Spleen (tissue), 11 donors: ENCODE results near the gene MPC2. TPM values are rescaled to one million over a fixed set of nuclear protein-coding genes. Genes with fewer than 3 reads are reported as not detected.
"Not testable (repeated sequence)": the region's sequence is repeated elsewhere in the genome, so short reads cannot be mapped to it uniquely, and the experiment has no call there.

Experiments
- DNase-seq: peaks from one replicate; pipeline ENCODE4 v3.0.0-alpha.2; 2020
- H3K27ac ChIP-seq, 8 donors: fragments of 200-600 bp; sonication (generic) in 7 of 8; 1 replicate in 4 of 8; 2 replicates in 4 of 8; pipeline versions ENCODE4 v1.5.0 to v1.8.0; 2016 to 2021; ENCODE audit warnings: inconsistent platforms in 4 of 8, mild to moderate bottlenecking in 4 of 8, moderate library complexity in 1 of 8
- H3K27me3 ChIP-seq, 7 donors: fragments of 200-600 bp; sonication (generic) in 6 of 7; replicated peaks in 1 of 7; 1 replicate in 4 of 7; 2 replicates in 3 of 7; pipeline versions ENCODE4 v1.5.0 to v1.8.0; 2016 to 2021; ENCODE audit warnings: inconsistent platforms in 3 of 7, mild to moderate bottlenecking in 1 of 7
- H3K36me3 ChIP-seq, 6 donors: fragments of 200-600 bp; sonication (generic) in 5 of 6; 1 replicate in 4 of 6; 2 replicates in 2 of 6; pipeline versions ENCODE4 v1.5.0 to v1.8.0; 2016 to 2021; ENCODE audit warnings: inconsistent platforms in 2 of 6
- H3K4me1 ChIP-seq, 6 donors: fragments of 200-600 bp; sonication (generic) in 5 of 6; 1 replicate in 3 of 6; 2 replicates in 3 of 6; pipeline versions ENCODE4 v1.5.0 to v1.8.0; 2016 to 2021; ENCODE audit warnings: inconsistent platforms in 3 of 6
- H3K4me3 ChIP-seq, 8 donors: fragments of 200-600 bp; sonication (generic) in 7 of 8; 1 replicate in 4 of 8; 2 replicates in 4 of 8; pipeline versions ENCODE4 v1.5.0 to v1.8.0; 2016 to 2021; ENCODE audit warnings: inconsistent platforms in 4 of 8, mild to moderate bottlenecking in 4 of 8, moderate library complexity in 2 of 8
- H3K9me3 ChIP-seq, 8 donors: fragments of 200-600 bp; sonication (generic) in 7 of 8; 1 replicate in 4 of 8; 2 replicates in 4 of 8; pipeline versions ENCODE4 v1.5.0 to v1.8.0; 2016 to 2021; ENCODE audit warnings: inconsistent platforms in 4 of 8
- POLR2A ChIP-seq, 3 donors: fragments of 450-650 bp; IDR thresholded peaks; one replicate each; pipeline ENCODE4 v1.5.1; 2017; ENCODE audit warnings: antibody characterized with exemption in 3 of 3, mild to moderate bottlenecking in 1 of 3
- POLR2AphosphoS5 ChIP-seq, 3 donors: sonication (generic); formaldehyde crosslinking; IDR thresholded peaks; one replicate each; pipeline ENCODE4 v1.5.1; 2017; ENCODE audit warnings: antibody characterized with exemption in 3 of 3
- WGBS, 5 donors: extraction: QIAGEN DNeasy Blood & Tissue Kit in 3 of 5; methylation state at CpG; one replicate each; pipeline versions ENCODE4 v1.1.5 to v1.1.7; 2013 to 2018; 5-methylcytosine and 5-hydroxymethylcytosine counted together
- intact Hi-C: fragments of 100-400 bp; cut with DNase I; formaldehyde crosslinking; loops from one replicate; pipeline ENCODE4 v1.15.0; 2023; ENCODE audit warnings: low total_unique reads
- polyA plus RNA-seq, 3 donors: library from polyadenylated mRNA; stranded (reverse); fragments of 200-250 nt; gene quantifications; one replicate each; pipeline ENCODE4 v1.2.1, GENCODE V29; 2013
- total RNA-seq, 7 donors: library from RNA; depleted of rRNA in 3 of 7; stranded (reverse); fragments of >200 nt in 3 of 7; fragmentation: NEBNext Ultra II Directional in 4 of 7; extraction: Animal tissue kit (Norgen Biotek cat#: 25700) in 4 of 7; gene quantifications; one replicate each; pipeline versions ENCODE4 v1.1.0 to v1.2.1, GENCODE V29; 2016 to 2021
- TF ChIP-seq, protein P1 (sequence below), 11 experiments: fragments of 200-600 bp in 7 of 11; fragments of 450-650 bp in 4 of 11; sonication (generic) in 4 of 11; IDR thresholded peaks in 8 of 11; conservative IDR thresholded peaks in 3 of 11; 1 replicate in 7 of 11; 2 replicates in 4 of 11; pipeline versions ENCODE4 v1.4.0 to v1.8.0; 2016 to 2021; ENCODE audit warnings: antibody characterized with exemption in 11 of 11, inconsistent platforms in 4 of 11, mild to moderate bottlenecking in 1 of 11
- donor health status: healthy with polysubstance abuse.
- donor health status: DM: no; HTN: no; CAD: no; lungs with moderate emphysema.
- donor health status: DM: no; HTN: no; CAD: no.
- donor health status: Bipolar disorder and iron deficiency.
- donor health status: healthy.
- donor health status: DM: no; HTN: no; CAD: no.
- donor health status: DM: yes; HTN: yes; CAD: no.

The MPC2 gene
- total and polyA plus RNA-seq, 10 donors, result 23.0 to 47.4 (median 30.2) TPM

GRCh38 chr1:167933788-167934187, 3.1 kb downstream of the MPC2 start:
- Histone ChIP-seq H3K4me1 (peaks cover 26 to 49% (median 36%) of the 10 kb centered on the region in 6 donors), H3K36me3 (no peaks in the 10 kb centered on the region), H3K4me3 (peak overlapping the region in 1 of 8 donors; percentile 88), H3K27ac (peak overlapping the region in 5 of 8 donors; percentile 93 to 97 (median 97)), H3K9me3 (no peaks in the 10 kb centered on the region), H3K27me3 (no peaks in the 10 kb centered on the region)
- 76 to 81% (median 78%) methylated on average over 4 of the region's 4 CpGs for WGBS, 5 donors
- DNase-seq, result no peak
- intact Hi-C loops, result loop anchor here (10.0 kb wide), 1 partner anchor 219 kb away; no protein-coding TSS in a partner anchor
- TF ChIP-seq POLR2AphosphoS5 (IDR thresholded peaks at IDR 0.05), result no peak
- TF ChIP-seq POLR2A (IDR thresholded peaks at IDR 0.05), result no peak
- TF ChIP-seq, protein P1, sequence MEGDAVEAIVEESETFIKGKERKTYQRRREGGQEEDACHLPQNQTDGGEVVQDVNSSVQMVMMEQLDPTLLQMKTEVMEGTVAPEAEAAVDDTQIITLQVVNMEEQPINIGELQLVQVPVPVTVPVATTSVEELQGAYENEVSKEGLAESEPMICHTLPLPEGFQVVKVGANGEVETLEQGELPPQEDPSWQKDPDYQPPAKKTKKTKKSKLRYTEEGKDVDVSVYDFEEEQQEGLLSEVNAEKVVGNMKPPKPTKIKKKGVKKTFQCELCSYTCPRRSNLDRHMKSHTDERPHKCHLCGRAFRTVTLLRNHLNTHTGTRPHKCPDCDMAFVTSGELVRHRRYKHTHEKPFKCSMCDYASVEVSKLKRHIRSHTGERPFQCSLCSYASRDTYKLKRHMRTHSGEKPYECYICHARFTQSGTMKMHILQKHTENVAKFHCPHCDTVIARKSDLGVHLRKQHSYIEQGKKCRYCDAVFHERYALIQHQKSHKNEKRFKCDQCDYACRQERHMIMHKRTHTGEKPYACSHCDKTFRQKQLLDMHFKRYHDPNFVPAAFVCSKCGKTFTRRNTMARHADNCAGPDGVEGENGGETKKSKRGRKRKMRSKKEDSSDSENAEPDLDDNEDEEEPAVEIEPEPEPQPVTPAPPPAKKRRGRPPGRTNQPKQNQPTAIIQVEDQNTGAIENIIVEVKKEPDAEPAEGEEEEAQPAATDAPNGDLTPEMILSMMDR (IDR thresholded peaks at IDR 0.05 in 8 of 11, conservative IDR thresholded peaks at IDR 0.05 in 3 of 11), result no peak

GRCh38 chr1:167929725-167930124, 7.1 kb downstream of the MPC2 start:
- no peaks in the 10 kb centered on the region for H3K27me3 ChIP-seq
- TF ChIP-seq, protein P1 (IDR thresholded peaks at IDR 0.05 in 8 of 11, conservative IDR thresholded peaks at IDR 0.05 in 3 of 11), result no peak
- no peak for TF ChIP-seq POLR2A (IDR thresholded peaks at IDR 0.05)
- no peak for TF ChIP-seq POLR2AphosphoS5 (IDR thresholded peaks at IDR 0.05)
- no peak overlapping the region for H3K4me3 ChIP-seq
- WGBS, 5 donors, result 76 to 90% (median 88%) methylated on average over 1 of the region's 1 CpG
- intact Hi-C loops, result loop anchor here (10.0 kb wide), 1 partner anchor 215 kb away; no protein-coding TSS in a partner anchor
- no peak for DNase-seq
- peaks cover 13 to 30% (median 19%) of the 10 kb centered on the region in 6 donors for H3K4me1 ChIP-seq
- H3K9me3 ChIP-seq, result no peaks in the 10 kb centered on the region
- H3K36me3 ChIP-seq, result no peaks in the 10 kb centered on the region
- no peak overlapping the region for H3K27ac ChIP-seq

- DNase-seq, H3K27ac ChIP-seq, H3K36me3 ChIP-seq, intact Hi-C loops, H3K4me3 ChIP-seq, H3K9me3 ChIP-seq, H3K27me3 ChIP-seq: not testable (repeated sequence)
- WGBS, 5 donors, result 94 to 97% (median 97%) methylated on average over 9 of the region's 9 CpGs
- peaks cover 5 to 22% (median 11%) of the 10 kb centered on the region in 6 donors for H3K4me1 ChIP-seq
Observed at GRCh38 chr1:167928919-167929318, 8.0 kb downstream of the MPC2 start.

DNA sequence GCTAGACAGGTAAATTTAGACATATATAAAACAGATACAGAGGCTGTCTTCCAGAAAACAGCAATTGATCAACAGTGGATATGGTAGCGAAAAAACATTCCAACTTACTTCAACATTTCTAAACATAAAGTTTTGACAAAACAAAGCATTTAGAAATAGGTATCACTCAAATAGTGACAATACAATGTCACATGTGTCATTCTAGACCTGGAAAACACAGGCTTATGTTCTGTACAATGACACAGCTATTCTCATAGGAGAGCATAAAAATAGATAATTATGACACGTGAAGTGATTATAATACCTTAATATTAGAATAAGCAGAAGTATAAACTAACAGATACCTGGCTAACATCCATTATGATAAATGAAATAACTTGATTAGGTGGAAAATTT, 8.4 kb downstream of the MPC2 start:
- WGBS, 5 donors, result 95 to 97% (median 96%) methylated on average over 2 of the region's 2 CpGs
- peaks cover under 1 to 17% (median 7%) of the 10 kb centered on the region in 6 donors for H3K4me1 ChIP-seq
- no peak overlapping the region for H3K27ac ChIP-seq
- H3K27me3 ChIP-seq, result no peaks in the 10 kb centered on the region
- peaks cover 0 to 10% (median 0%) of the 10 kb centered on the region in 6 donors for H3K36me3 ChIP-seq
- TF ChIP-seq, protein P1 (IDR thresholded peaks at IDR 0.05 in 8 of 11, conservative IDR thresholded peaks at IDR 0.05 in 3 of 11), result no peak
- TF ChIP-seq POLR2AphosphoS5 (IDR thresholded peaks at IDR 0.05) (no peak), POLR2A (IDR thresholded peaks at IDR 0.05) (no peak)
- no peak overlapping the region for H3K4me3 ChIP-seq
- no peak for DNase-seq
- intact Hi-C loops, result no loop called here
- no peaks in the 10 kb centered on the region for H3K9me3 ChIP-seq
